Panc1 (cell line): ENCODE data around the gene AKAP7.

Experiments used
- POLR2AphosphoS5 ChIP-seq: IDR thresholded peaks from 2 replicates; pipeline ENCODE4 v1.6.1; 2012; ENCODE audit warnings: mild to moderate bottlenecking, low read depth, low read length, moderate library complexity
- TCF7L2 ChIP-seq: IDR thresholded peaks from 2 replicates; pipeline ENCODE4 v1.6.1; 2011; ENCODE audit warnings: mild to moderate bottlenecking, low read depth, low read length, inconsistent platforms
- TF ChIP-seq, protein P1 (sequence below): fragments of 450-650 bp; IDR thresholded peaks from 2 replicates; pipeline ENCODE4 v1.5.1; 2017; ENCODE audit warnings: mild to moderate bottlenecking
- TF ChIP-seq, protein P2 (sequence below), 2 experiments: IDR thresholded peaks; 2 replicates each; pipeline ENCODE4 v1.6.1; 2011 to 2012; ENCODE audit warnings: low read depth in 2 of 2, control low read depth in 1 of 2, low read length in 1 of 2, mild to moderate bottlenecking in 1 of 2, moderate library complexity in 1 of 2; ENCODE audit not compliant: insufficient read depth in 1 of 2

DNA sequence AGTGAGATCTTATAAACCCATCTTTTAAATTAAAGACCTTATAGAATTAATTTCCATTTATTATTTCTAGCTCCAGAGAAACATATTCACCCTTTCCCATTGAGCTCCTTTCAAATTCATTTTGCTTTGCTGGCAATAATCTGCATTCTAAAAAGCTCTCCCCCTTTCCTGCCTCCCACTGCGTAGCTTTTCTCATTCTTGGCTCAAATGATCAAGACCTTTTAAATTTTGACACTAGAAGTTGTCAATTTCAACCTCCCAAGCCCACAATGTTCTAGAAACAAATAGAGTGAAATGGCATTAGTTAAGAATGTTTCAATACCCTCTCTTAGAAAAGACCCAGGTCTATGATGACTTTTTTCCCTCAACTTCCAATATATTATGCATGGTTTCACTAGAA is 186.9 kb downstream of the AKAP7 start:
- TF ChIP-seq, protein P1, sequence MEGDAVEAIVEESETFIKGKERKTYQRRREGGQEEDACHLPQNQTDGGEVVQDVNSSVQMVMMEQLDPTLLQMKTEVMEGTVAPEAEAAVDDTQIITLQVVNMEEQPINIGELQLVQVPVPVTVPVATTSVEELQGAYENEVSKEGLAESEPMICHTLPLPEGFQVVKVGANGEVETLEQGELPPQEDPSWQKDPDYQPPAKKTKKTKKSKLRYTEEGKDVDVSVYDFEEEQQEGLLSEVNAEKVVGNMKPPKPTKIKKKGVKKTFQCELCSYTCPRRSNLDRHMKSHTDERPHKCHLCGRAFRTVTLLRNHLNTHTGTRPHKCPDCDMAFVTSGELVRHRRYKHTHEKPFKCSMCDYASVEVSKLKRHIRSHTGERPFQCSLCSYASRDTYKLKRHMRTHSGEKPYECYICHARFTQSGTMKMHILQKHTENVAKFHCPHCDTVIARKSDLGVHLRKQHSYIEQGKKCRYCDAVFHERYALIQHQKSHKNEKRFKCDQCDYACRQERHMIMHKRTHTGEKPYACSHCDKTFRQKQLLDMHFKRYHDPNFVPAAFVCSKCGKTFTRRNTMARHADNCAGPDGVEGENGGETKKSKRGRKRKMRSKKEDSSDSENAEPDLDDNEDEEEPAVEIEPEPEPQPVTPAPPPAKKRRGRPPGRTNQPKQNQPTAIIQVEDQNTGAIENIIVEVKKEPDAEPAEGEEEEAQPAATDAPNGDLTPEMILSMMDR, result no peak
- TF ChIP-seq TCF7L2, result no peak
- TF ChIP-seq, protein P2, sequence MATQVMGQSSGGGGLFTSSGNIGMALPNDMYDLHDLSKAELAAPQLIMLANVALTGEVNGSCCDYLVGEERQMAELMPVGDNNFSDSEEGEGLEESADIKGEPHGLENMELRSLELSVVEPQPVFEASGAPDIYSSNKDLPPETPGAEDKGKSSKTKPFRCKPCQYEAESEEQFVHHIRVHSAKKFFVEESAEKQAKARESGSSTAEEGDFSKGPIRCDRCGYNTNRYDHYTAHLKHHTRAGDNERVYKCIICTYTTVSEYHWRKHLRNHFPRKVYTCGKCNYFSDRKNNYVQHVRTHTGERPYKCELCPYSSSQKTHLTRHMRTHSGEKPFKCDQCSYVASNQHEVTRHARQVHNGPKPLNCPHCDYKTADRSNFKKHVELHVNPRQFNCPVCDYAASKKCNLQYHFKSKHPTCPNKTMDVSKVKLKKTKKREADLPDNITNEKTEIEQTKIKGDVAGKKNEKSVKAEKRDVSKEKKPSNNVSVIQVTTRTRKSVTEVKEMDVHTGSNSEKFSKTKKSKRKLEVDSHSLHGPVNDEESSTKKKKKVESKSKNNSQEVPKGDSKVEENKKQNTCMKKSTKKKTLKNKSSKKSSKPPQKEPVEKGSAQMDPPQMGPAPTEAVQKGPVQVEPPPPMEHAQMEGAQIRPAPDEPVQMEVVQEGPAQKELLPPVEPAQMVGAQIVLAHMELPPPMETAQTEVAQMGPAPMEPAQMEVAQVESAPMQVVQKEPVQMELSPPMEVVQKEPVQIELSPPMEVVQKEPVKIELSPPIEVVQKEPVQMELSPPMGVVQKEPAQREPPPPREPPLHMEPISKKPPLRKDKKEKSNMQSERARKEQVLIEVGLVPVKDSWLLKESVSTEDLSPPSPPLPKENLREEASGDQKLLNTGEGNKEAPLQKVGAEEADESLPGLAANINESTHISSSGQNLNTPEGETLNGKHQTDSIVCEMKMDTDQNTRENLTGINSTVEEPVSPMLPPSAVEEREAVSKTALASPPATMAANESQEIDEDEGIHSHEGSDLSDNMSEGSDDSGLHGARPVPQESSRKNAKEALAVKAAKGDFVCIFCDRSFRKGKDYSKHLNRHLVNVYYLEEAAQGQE (IDR thresholded peaks at IDR 0.05; ENCODE audit: insufficient read depth in 1 of 2, low read depth in 2 of 2, low read length in 1 of 2), result no peak
- TF ChIP-seq POLR2AphosphoS5, result no peak
